Measurements from ENCODE around the gene ARPC1A.

The ARPC1A gene

DNA sequence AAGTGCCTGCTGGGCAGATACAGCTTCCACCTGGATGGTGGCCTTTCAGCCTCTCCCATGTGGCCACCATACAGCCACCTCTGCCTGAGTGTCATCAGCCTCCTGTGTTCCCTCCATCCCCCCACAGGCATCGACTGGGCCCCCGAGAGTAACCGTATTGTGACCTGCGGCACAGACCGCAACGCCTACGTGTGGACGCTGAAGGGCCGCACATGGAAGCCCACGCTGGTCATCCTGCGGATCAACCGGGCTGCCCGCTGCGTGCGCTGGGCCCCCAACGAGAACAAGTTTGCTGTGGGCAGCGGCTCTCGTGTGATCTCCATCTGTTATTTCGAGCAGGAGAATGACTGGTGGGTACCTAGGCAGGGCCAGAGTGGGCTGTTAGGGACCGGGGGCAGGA lies 62.2 kb downstream of the ARPC1A start:
- DNase-seq (ENCODE audit: low read depth, low spot score), result no peak

GRCh38 chr7:99389772-99390171 lies 64.1 kb downstream of the ARPC1A start:
- DNase-seq (ENCODE audit: low read depth, low spot score), result no peak

DNA sequence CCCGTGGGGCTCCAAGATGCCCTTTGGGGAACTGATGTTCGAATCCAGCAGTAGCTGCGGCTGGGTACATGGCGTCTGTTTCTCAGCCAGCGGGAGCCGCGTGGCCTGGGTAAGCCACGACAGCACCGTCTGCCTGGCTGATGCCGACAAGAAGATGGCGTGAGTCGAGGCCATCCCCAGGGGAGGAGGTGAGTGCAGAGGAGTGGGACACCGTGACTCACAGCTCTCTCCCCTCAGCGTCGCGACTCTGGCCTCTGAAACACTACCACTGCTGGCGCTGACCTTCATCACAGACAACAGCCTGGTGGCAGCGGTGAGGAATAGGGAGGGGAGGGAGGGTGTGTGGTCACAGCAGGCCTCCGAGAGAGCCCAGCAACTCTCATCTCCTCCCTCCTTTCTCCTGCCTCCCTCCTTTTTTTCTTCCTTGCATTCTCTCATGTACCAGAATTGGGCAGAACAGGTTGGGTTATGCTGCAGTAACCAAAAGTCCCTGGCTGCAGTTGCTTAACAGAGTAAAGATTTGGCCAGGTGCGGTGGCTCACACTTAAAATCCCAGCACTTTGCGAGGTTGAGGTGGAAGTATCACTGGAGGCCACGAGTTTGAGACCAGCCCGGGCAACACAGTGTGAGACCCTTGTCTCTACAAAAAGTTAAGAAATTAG lies 65.4 kb downstream of the ARPC1A start:
- DNase-seq (ENCODE audit: low read depth, low spot score), result no peak

GRCh38 chr7:99392046-99392445 lies 66.3 kb downstream of the ARPC1A start:
- DNase-seq (ENCODE audit: low read depth, low spot score), result no peak

GRCh38 chr7:99392659-99393354 lies 67.1 kb downstream of the ARPC1A start:
- no peak for DNase-seq (ENCODE audit: low read depth, low spot score)

DNA sequence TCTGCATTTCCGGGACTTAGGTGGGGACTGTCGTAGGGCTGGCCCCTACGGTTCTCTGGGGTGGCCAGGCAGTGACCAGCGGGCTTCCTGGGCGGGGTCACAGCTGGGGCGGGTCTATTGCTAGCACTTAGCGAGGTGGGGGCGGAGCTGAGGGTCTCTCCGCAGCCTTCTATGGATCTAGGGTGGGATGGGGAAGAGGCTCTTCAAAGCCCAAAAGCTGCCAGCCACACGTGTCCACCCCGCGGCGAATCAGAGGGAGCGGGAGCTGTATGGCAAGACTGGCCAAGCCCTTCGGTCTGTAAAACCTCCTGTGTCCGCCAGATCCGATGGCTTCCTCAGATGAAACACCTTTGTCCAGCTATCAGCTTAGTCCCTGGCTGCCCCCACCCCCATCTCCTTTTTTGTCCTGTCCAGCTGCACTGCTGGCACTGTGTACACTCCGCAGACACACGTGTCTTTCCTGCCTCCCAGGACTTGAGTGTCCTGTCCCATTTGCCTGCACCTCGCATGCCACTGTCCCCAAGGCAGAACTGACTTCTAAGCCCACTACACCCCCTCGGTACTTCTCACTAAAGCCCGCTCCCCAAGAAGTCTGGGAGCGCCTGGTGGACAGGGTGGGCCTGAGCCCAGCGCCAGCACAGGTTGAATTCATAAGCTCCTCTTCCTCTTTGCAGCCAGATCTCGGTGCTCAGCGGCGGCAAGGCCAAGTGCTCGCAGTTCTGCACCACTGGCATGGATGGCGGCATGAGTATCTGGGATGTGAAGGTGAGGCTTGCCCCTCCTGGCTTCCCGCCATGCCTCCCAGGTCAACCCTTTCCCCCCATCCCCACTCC lies 67.9 kb downstream of the ARPC1A start:
- DNase-seq (ENCODE audit: low read depth, low spot score), result no peak

- DNase-seq (ENCODE audit: low read depth, low spot score), result no peak
These were observed 68.4 kb downstream of the ARPC1A start for GRCh38 chr7:99394188-99394502.

DNA sequence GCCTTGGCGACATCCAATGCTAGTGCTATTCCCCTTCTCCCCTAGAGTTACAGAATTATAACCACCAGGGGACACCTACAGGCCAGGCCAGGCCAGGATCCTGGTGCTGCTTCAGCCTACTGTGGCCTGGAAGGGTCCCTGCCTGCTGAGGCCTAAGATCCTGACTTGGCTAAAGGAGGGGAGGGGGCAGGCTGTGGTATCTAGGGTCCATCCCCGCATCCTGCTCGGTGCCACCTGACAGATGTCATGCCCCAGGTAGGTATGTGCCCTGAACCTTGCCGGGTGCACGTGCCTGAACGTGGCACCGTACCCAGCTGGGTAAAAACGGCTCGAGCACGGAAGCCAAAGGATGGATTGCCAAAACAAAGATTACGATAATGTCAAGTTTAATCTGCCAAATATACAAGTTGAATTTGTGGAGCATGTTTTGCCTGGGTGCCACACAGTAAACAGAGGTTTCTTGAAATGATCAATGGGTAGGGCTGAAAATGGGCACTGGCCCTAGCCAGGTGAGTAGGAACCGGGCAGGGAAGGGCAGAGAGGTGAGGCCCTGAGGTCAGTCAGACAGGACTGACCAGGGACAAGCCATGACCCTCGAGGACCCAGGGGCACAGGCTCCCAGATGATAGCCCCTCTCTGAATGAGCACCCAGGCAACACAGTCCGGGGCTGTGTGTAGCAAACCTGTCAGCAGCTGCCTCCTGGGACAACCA lies 70.1 kb downstream of the ARPC1A start:
- no peak for DNase-seq (ENCODE audit: low read depth, low spot score)

DNA sequence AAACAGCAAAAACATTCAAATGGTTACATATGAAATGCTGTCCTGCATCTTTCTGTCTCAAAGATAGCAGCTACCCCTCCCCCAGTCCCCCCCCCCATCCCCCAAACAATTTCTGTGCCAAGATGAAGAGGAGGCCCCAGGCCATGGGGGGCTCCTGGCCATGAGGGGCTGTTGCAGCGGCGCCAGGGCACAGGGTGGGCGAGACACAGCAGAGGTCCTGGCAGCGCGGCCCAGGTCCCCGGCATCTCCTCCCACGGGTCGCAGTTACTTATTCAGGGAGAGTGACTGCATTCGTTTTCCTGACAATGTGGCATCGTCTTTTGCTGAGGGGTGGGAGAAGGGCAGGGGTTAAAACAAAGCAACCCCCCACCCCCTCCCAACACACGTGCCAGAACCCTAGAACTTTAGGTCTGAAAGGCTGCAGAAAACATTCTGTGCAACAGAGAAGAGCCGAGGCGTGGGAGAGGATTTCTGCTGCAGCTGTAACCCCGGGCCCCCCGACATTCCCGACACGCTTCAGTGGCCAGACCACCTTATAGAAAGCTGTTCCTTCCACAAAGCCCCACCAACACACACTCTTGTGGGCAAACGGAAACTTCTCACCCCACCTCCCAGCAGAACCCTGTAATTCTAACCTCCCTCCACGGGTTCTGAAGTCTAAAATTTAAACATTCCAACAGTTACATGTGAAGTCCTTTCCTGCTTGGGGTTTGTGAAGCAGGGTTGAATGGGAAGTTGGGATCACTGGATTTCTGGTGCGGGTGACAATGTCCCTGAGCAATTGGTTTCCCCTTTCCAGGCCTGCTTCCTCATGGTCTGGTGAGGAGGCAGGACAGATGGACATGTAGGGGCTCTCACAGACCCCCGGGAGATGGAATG lies 71.0 kb downstream of the ARPC1A start:
- DNase-seq (ENCODE audit: low read depth, low spot score), result no peak

DNA sequence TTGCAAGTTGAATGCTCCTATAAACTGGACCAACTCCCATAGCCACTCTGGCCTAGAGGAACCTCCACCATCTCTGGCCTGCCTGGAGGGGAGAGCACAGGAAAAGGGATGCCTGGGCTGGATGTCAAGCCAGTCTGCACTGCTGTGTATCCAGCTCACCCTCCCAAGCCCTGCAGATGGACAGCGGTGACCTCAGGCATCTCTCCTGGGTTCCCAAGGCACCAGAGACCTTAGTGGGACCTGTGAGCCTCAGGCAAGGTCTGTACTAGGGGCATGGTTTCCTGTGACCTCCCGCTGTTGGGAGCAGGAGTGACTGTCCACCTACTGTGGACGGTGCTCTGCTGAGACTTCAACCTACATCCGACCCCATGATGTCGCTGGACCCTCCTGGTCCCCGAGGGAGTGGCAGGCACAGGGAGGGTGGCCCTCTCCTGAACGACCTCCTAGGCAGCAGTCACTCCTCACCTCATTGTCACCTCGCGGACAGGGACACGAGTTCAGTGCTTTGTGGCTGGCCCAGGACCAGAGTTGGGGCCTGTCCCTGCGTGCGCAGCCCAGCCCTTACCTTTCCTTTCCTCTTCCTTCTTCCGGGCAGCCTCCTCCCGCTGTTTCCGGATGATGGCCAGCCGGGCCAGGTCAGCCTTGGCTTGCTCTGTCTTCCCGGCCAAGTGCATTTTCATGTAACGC lies 71.7 kb downstream of the ARPC1A start:
- DNase-seq (ENCODE audit: low read depth, low spot score), result no peak

GRCh38 chr7:99398891-99399445 lies 73.3 kb downstream of the ARPC1A start:
- no peak for DNase-seq (ENCODE audit: low read depth, low spot score)

DNA sequence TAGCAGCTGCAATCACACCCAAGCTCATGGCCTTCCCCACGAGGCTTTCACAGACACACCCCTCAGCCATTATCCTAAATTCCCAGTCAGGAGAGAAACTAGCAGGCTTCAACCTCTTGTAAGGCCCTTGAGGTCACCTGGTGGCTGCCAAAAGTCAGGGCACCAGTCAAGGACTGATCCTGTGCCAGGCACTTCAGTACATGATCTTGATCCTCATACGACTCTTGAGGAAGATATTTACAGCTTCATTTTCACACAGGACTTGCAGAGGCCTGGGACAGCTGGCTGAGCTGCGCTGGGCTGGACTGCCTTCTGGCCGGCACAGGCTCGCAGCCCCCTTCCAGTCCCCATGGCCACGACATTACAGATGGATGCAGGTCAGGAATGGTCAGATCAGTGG lies 73.9 kb downstream of the ARPC1A start:
- DNase-seq (ENCODE audit: low read depth, low spot score), result no peak

- no peak for DNase-seq (ENCODE audit: low read depth, low spot score)
These were observed 77.2 kb downstream of the ARPC1A start for GRCh38 chr7:99402854-99403253.

GRCh38 chr7:99403764-99404163 lies 78.1 kb downstream of the ARPC1A start:
- DNase-seq (ENCODE audit: low read depth, low spot score), result no peak

- DNase-seq (ENCODE audit: low read depth, low spot score), result no peak
These were observed 78.7 kb downstream of the ARPC1A start for GRCh38 chr7:99404235-99404976.

- DNase-seq (ENCODE audit: low read depth, low spot score), result no peak
These were observed 79.3 kb downstream of the ARPC1A start for GRCh38 chr7:99404977-99405320.

GRCh38 chr7:99406557-99406956 lies 80.9 kb downstream of the ARPC1A start:
- no peak for DNase-seq (ENCODE audit: low read depth, low spot score)

- DNase-seq (ENCODE audit: low read depth, low spot score), result no peak
These were observed 82.2 kb downstream of the ARPC1A start for GRCh38 chr7:99407872-99408378.

GRCh38 chr7:99408379-99409191 lies 82.9 kb downstream of the ARPC1A start, which contains the start of the genes BUD31 and PDAP1:
BUD31 (plus strand) TSS chr7:99408969; CDS start chr7:99411093, 2,124 bp downstream.
PDAP1 (minus strand) TSS chr7:99408597; CDS start chr7:99408548, 49 bp downstream.
- DNase-seq (ENCODE audit: low read depth, low spot score), result peak; percentile 90
